Activated CD8-positive, alpha-beta T cell treated with anti-CD3 and anti-CD28 coated beads for 36 hours (primary cell): ENCODE data around the gene ZBED1. TPM values are rescaled to one million over a fixed set of nuclear protein-coding genes. Genes with fewer than 3 reads are reported as not detected.
"Not testable (repeated sequence)": the region's sequence is repeated elsewhere in the genome, so short reads cannot be mapped to it uniquely, and the experiment has no call there.

Source experiments
- ATAC-seq: fragments of 200-7000 bp; cut with Tn5 transposase; one replicate; pipeline ENCODE4 v1.10.0; 2021; ENCODE audit warnings: mild to moderate bottlenecking, moderate library complexity
- CTCF ChIA-PET: fragments of 350-600 bp; sonication (Branson Sonifier 250); formaldehyde crosslinking; loops from one replicate; lab custom pipeline; 2021; ENCODE audit warnings: antibody characterized with exemption; lab: Charles Lee
- POLR2A ChIA-PET: fragments of 350-600 bp; sonication (Branson Sonifier 250); formaldehyde crosslinking; loops from one replicate; lab custom pipeline; 2021; ENCODE audit warnings: antibody characterized with exemption; lab: Charles Lee
- DNase-seq: peaks from one replicate; pipeline ENCODE4 v3.0.0-alpha.2; 2020
- H3K27ac Mint-ChIP-seq: one replicate; pipeline ENCODE4 v1.8.0; 2021; ENCODE audit warnings: mild to moderate bottlenecking, mixed read lengths
- H3K27me3 Mint-ChIP-seq: one replicate; pipeline ENCODE4 v1.8.0; 2021; ENCODE audit warnings: mixed read lengths
- H3K36me3 Mint-ChIP-seq: one replicate; pipeline ENCODE4 v1.8.0; 2021; ENCODE audit warnings: low read depth, mixed read lengths
- H3K4me1 Mint-ChIP-seq: one replicate; pipeline ENCODE4 v1.8.0; 2021; ENCODE audit warnings: low read depth, mixed read lengths
- H3K4me3 Mint-ChIP-seq: one replicate; pipeline ENCODE4 v1.8.0; 2021; ENCODE audit warnings: mild to moderate bottlenecking, moderate library complexity, mixed read lengths
- H3K9me3 Mint-ChIP-seq: one replicate; pipeline ENCODE4 v1.8.0; 2021; ENCODE audit warnings: mixed read lengths
- intact Hi-C: fragments of 100-400 bp; cut with micrococcal nuclease; formaldehyde crosslinking; loops from one replicate; pipeline ENCODE4 v1.10.0; 2022
- total RNA-seq, 2 experiments: library from RNA; stranded (reverse); gene quantifications; one replicate each; pipeline ENCODE4 v1.2.3, GENCODE V29; 2021
- TF ChIP-seq, protein P1 (sequence below): fragments of 200-600 bp; IDR thresholded peaks from one replicate; pipeline ENCODE4 v1.8.0; 2022; ENCODE audit warnings: antibody characterized with exemption, mild to moderate bottlenecking

ZBED1 gene
- total RNA-seq, 2 experiments from 2014 or later, result 26.3 to 28.7 TPM

DNA sequence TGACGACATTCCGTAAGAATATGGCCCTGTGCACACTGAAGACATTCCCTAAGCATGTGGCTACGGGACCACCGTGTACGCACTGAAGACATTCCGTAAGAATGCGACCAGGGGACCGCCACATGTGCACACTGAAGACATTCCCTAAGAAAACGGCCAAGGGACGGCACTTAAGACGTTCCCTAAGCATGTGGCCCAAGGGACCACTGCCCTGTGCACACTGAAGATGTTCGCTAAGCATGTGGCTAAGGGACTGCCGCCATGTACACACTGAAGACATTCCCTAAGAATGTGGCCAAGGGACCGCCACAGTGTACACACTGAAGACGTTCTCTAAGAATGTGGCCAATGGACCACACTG lies 21.4 kb downstream of the ZBED1 start:
- intact Hi-C loops, result no loop called here
- Mint-ChIP-seq H3K4me1 (peaks cover 12% of the 10 kb centered on the region), H3K27me3 (no peaks in the 10 kb centered on the region), H3K9me3 (peaks cover 8% of the 10 kb centered on the region), H3K36me3 (peaks cover 13% of the 10 kb centered on the region), H3K4me3 (no peak overlapping the region), H3K27ac (no peak overlapping the region)
- DNase-seq (no peak), ATAC-seq (no peak)
- ChIA-PET POLR2A (no interaction called here), CTCF (no interaction called here)
- TF ChIP-seq, protein P1, sequence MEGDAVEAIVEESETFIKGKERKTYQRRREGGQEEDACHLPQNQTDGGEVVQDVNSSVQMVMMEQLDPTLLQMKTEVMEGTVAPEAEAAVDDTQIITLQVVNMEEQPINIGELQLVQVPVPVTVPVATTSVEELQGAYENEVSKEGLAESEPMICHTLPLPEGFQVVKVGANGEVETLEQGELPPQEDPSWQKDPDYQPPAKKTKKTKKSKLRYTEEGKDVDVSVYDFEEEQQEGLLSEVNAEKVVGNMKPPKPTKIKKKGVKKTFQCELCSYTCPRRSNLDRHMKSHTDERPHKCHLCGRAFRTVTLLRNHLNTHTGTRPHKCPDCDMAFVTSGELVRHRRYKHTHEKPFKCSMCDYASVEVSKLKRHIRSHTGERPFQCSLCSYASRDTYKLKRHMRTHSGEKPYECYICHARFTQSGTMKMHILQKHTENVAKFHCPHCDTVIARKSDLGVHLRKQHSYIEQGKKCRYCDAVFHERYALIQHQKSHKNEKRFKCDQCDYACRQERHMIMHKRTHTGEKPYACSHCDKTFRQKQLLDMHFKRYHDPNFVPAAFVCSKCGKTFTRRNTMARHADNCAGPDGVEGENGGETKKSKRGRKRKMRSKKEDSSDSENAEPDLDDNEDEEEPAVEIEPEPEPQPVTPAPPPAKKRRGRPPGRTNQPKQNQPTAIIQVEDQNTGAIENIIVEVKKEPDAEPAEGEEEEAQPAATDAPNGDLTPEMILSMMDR, result no peak

DNA sequence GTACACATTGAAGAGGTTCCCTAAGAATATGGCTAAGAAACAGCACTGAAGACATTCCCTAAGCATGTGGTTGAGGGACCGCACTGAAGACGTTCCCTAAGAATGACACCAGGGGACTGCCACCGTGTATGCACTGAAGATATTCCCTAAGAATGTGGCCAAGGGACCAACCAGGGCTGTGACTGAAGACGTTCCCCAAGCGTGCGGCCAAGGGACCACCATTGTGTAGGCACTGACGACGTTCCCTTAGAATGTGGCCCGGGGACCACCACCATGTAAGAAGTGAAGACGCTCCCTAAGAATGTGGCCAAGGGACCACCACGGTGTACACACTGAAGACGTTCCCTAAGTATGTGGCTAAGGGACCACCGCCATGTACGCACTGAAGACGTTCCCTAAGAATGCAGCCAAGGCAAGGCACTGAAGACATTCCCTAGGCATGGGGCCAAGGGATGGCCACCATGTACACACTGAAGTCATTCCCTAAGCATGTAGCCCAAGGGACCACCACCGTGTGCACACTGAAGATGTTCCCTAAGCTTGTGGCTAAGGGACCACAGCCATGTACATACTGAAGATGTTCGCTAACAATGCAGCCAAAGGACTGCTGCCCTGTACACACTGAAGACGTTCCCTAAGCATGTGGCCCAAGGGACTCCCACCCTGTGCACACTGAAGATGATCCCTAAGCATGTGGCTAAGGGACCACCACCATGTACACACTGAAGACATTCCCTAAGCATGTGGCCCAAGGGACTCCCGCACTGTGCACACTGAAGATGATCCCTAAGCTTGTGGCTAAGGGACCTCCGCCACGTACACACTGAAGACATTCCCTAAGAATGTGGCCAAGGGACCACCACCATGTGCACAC lies 22.0 kb downstream of the ZBED1 start:
- peaks cover 12% of the 10 kb centered on the region for H3K4me1 Mint-ChIP-seq
- ChIA-PET POLR2A (no interaction called here), CTCF (no interaction called here)
- ATAC-seq (no peak), DNase-seq (no peak)
- H3K27me3 Mint-ChIP-seq, result no peaks in the 10 kb centered on the region
- H3K36me3 Mint-ChIP-seq, result peaks cover 13% of the 10 kb centered on the region
- no peak overlapping the region for H3K4me3 Mint-ChIP-seq
- intact Hi-C loops, result no loop called here
- H3K9me3 Mint-ChIP-seq, result peaks cover 8% of the 10 kb centered on the region
- no peak overlapping the region for H3K27ac Mint-ChIP-seq
- TF ChIP-seq, protein P1, result no peak

DNA sequence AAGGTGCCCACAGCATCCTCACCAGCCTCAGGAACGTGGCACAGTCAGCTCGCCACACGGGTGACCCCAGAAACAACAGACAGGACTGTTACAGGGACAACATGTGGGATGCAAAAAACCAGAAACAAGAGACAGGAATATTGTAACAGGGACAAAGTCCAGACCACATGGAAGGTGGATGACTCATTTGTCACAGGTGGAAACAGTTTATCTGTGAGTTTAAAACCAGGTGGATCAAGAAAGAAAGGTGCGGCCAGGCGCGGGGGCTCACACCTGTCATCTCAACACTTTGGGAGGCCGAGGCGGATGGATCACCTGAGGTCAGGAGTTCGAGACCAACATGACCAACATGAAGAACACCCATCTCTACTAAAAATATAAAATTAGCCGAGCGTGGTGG lies 23.5 kb downstream of the ZBED1 start:
- H3K9me3 Mint-ChIP-seq, POLR2A ChIA-PET: not testable (repeated sequence)

DNA sequence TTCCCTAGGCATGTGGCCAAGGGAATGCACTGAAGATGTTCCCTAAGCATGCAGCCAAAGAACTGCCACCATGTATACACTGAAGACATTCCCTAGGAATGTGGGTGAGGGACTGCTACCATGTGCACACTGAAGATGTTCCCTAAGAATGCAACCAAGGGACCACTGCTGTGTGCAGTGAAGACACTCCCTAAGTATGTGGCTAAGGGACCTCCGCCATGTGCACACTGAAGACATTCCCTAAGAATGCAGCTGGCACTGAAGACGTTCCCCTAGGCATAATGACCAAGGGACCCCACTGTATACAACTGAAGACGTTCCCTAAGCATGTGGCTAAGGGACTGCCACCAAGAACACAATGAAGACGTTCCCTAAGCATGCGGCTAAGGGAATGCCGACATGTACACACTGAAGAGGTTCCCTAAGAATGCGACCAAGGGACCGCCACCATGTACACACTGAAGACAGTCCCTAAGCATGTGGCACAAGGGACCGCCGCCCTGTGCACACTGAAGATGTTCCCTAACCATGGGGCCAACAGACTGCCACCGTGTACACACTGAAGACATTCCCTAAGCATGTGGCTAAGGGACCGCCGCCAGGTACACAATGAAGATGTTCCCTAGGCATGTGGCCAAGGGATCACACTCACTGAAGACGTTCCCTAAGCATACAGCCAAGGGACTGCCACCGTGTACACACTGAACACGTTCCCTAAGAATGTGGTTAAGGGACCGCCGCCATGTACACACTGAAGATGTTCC lies 25.6 kb downstream of the ZBED1 start:
- Mint-ChIP-seq H3K9me3 (peaks cover 6% of the 10 kb centered on the region), H3K4me1 (peaks cover 11% of the 10 kb centered on the region), H3K27ac (no peak overlapping the region), H3K27me3 (no peaks in the 10 kb centered on the region), H3K4me3 (no peak overlapping the region), H3K36me3 (peaks cover 19% of the 10 kb centered on the region)
- ATAC-seq, result no peak
- no peak for DNase-seq
- ChIA-PET POLR2A (no interaction called here), CTCF (no interaction called here)
- intact Hi-C loops, result no loop called here
- TF ChIP-seq, protein P1, result no peak

More for the DNA sequence above, 23.5 kb downstream of the ZBED1 start:
- H3K36me3 Mint-ChIP-seq, result peaks cover 18% of the 10 kb centered on the region
- H3K4me3 Mint-ChIP-seq, H3K27ac Mint-ChIP-seq, H3K27me3 Mint-ChIP-seq, DNase-seq, intact Hi-C loops, CTCF ChIA-PET, ATAC-seq: not testable (repeated sequence)
- H3K4me1 Mint-ChIP-seq, result peaks cover 11% of the 10 kb centered on the region

DNA sequence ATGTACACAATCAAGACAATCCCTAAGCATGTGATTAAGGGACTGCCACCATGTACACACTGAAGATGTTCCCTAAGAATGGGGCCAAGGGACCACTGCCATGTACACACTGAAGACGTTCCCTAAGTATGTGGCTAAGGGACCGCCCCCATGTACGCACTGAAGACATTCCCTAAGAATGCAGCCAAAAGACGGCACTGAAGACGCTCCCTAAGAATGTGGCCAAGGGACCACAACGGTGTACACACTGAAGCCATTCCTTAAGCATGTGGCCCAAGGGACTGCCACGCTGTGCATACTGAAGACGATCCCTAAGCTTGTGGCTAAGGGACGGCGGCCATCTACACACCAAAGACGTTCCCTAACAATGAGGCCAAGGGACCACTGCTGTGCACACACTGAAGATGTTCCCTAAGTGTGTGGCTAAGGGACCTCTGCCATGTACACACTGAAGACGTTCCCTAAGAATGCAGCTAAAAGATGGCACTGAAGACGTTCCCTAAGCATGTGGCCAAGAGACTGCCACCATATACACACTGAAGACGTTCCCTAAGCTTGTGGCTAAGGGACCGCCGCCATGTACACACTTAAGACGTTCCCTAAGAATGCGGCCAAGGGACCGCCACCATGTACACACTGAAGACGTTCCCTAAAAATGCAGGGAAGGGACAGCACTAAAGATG lies 26.4 kb downstream of the ZBED1 start:
- POLR2A ChIA-PET, result no interaction called here
- Mint-ChIP-seq H3K9me3 (peaks cover 4% of the 10 kb centered on the region), H3K27ac (no peak overlapping the region), H3K36me3 (peaks cover 17% of the 10 kb centered on the region), H3K27me3 (no peaks in the 10 kb centered on the region), H3K4me3 (no peak overlapping the region), H3K4me1 (peaks cover 8% of the 10 kb centered on the region)
- ATAC-seq, result no peak
- TF ChIP-seq, protein P1, result no peak
- CTCF ChIA-PET, result no interaction called here
- DNase-seq, result no peak
- intact Hi-C loops, result no loop called here

DNA sequence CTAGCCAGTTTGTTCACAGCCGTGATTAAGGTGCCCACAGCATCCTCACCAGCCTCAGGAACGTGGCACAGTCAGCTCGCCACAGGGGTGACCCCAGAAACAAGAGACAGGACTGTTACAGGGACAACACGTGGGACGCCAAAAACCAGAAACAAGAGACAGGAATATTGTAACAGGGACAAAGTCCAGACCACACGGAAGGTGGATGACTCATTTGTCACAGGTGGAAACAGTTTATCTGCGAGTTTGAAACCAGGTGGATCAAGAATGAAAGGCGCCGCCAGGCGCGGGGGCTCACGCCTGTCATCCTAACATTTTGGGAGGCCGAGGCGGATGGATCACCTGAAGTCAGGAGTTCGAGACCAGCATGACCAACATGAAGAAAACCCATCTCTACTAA lies 27.7 kb downstream of the ZBED1 start:
- H3K27ac Mint-ChIP-seq, ATAC-seq, intact Hi-C loops, CTCF ChIA-PET, H3K9me3 Mint-ChIP-seq, H3K4me1 Mint-ChIP-seq, H3K4me3 Mint-ChIP-seq, H3K27me3 Mint-ChIP-seq, DNase-seq, POLR2A ChIA-PET: not testable (repeated sequence)
- H3K36me3 Mint-ChIP-seq, result peaks cover 15% of the 10 kb centered on the region
